ENCODE measurements around the gene FAAP100. TPM values are rescaled to one million over a fixed set of nuclear protein-coding genes. Genes with fewer than 3 reads are reported as not detected.
"Not testable (repeated sequence)": the region's sequence is repeated elsewhere in the genome, so short reads cannot be mapped to it uniquely, and the experiment has no call there.

Gene FAAP100
- total RNA-seq, 1 donor from 2014 or later: 26.0 TPM

GRCh38 chr17:81538651-81539570 lies 13.2 kb downstream of the FAAP100 start:
- DNase-seq (ENCODE audit: low spot score): no peak

GRCh38 chr17:81537856-81538555 lies 14.1 kb downstream of the FAAP100 start:
- no peak for DNase-seq (ENCODE audit: low spot score)

- DNase-seq (ENCODE audit: low spot score): peak; percentile 25
Observed at GRCh38 chr17:81537343-81537855, 14.8 kb downstream of the FAAP100 start.

- no peak for DNase-seq (ENCODE audit: low spot score)
Observed at GRCh38 chr17:81536299-81537290, 15.6 kb downstream of the FAAP100 start.

GRCh38 chr17:81535480-81536298 lies 16.5 kb downstream of the FAAP100 start:
- no peak for DNase-seq (ENCODE audit: low spot score)

GRCh38 chr17:81535007-81535328 lies 17.2 kb downstream of the FAAP100 start:
- no peak for DNase-seq (ENCODE audit: low spot score)

- peak; percentile 24 for DNase-seq (ENCODE audit: low spot score)
Observed at GRCh38 chr17:81534157-81535006, 17.8 kb downstream of the FAAP100 start.

GRCh38 chr17:81533339-81534141 lies 18.6 kb downstream of the FAAP100 start:
- DNase-seq (ENCODE audit: low spot score): no peak

- DNase-seq (ENCODE audit: low spot score): no peak
Observed at GRCh38 chr17:81532490-81533287, 19.5 kb downstream of the FAAP100 start.

GRCh38 chr17:81531998-81532404 lies 20.2 kb downstream of the FAAP100 start:
- DNase-seq (ENCODE audit: low spot score): not testable (repeated sequence)

GRCh38 chr17:81531013-81531412 lies 21.1 kb downstream of the FAAP100 start:
- not testable (repeated sequence) for DNase-seq (ENCODE audit: low spot score)

- DNase-seq (ENCODE audit: low spot score): no peak
Observed at GRCh38 chr17:81529437-81529803, 22.7 kb downstream of the FAAP100 start.

- DNase-seq (ENCODE audit: low spot score): no peak
Observed at GRCh38 chr17:81528651-81529436, 23.3 kb downstream of the FAAP100 start.

GRCh38 chr17:81528384-81528650 lies 23.8 kb downstream of the FAAP100 start:
- DNase-seq (ENCODE audit: low spot score): no peak

- DNase-seq (ENCODE audit: low spot score): no peak
Observed at GRCh38 chr17:81527591-81528383, 24.4 kb downstream of the FAAP100 start, which contains the start of gene FSCN2. TSS of gene FSCN2 (plus strand) at chr17:81528377. CDS start at chr17:81528532, 155 bp downstream.

Data from umbilical cord (tissue), 2 donors.